ENCODE data around the gene SYTL3. TPM values are rescaled to one million over a fixed set of nuclear protein-coding genes. Genes with fewer than 3 reads are reported as not detected.

SYTL3 gene
- total RNA-seq, 2 donors from 2014 or later: 9.9 to 12.1 TPM

DNA sequence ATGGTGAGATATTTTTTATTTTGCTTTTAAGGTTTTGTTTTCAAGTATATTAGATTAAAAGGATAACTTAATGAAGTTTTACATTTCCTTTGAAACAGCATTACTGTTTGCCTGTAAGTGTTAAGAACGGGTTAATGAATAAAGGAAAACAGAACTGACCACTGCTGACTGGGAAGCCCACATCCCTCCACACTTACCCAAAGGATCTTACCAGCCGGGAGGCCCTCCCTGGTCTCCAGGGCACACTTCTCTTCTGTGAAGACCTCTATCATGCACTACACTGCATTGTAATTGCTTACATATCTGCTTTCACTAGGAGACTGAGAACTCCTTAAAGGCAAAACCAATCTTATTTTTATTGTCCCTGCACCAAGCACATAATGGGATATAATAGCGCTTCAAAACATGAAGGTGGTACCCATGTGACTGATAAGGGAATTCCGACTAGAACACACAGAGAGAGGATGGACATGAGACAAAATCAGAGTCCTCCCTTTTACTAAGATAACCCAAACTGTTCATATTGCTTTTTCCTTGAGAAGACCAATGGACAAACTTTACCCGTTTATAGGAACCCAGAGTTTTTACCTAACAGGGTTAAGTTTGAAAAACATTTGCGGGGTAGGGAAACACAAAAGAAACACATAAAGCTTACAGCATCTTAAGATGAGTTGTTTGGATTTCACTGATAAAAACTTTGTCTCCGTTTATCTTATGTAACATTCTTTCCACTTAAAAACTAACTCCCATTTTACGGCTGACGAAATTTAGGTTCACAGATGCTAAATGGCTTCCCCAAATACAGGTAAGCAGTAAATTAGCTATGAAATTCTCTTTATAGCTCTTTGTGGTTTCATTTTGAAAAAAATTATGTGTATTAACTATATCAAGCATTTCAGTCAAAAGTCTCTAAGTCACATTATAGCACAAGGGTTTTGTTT is 160.6 kb downstream of the SYTL3 start:
- WGBS: 52% methylated on average over 9 of the region's 9 CpGs
- H3K27ac ChIP-seq: peak overlapping the region; percentile 52 to 64
- TF ChIP-seq POLR2A (IDR thresholded peaks at IDR 0.05) (no peak), POLR2AphosphoS5 (IDR thresholded peaks at IDR 0.05) (no peak)
- TF ChIP-seq, protein P1, sequence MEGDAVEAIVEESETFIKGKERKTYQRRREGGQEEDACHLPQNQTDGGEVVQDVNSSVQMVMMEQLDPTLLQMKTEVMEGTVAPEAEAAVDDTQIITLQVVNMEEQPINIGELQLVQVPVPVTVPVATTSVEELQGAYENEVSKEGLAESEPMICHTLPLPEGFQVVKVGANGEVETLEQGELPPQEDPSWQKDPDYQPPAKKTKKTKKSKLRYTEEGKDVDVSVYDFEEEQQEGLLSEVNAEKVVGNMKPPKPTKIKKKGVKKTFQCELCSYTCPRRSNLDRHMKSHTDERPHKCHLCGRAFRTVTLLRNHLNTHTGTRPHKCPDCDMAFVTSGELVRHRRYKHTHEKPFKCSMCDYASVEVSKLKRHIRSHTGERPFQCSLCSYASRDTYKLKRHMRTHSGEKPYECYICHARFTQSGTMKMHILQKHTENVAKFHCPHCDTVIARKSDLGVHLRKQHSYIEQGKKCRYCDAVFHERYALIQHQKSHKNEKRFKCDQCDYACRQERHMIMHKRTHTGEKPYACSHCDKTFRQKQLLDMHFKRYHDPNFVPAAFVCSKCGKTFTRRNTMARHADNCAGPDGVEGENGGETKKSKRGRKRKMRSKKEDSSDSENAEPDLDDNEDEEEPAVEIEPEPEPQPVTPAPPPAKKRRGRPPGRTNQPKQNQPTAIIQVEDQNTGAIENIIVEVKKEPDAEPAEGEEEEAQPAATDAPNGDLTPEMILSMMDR (IDR thresholded peaks at IDR 0.05): no peak

DNA sequence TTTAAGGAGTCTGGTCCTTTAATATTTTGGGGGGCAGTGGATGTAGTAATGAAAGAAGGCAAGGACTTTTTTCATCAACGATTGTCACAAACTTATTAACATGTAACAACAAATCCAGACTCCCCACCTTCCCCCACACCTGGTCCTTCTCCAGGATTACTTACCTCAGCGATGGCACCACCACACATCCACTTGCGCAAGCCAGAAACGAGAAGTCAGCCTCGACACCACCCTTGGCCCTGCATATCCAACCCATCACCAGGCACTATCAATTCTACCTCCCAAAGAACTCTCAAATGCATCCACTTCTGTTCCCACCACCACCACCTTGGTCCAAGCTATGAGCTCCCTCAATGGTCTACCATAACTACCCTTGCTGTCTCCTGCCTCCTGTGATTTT is 162.8 kb downstream of the SYTL3 start:
- TF ChIP-seq POLR2A (IDR thresholded peaks at IDR 0.05) (no peak), POLR2AphosphoS5 (IDR thresholded peaks at IDR 0.05) (no peak)
- TF ChIP-seq, protein P1 (IDR thresholded peaks at IDR 0.05): no peak
- Histone ChIP-seq H3K4me3 (no peak overlapping the region), H3K27me3 (replicated peaks; ENCODE audit: insufficient read depth) (no peaks in the 10 kb centered on the region), H3K27ac (peak overlapping the region in 1 of 2 donors; percentile 7), H3K36me3 (no peaks in the 10 kb centered on the region), H3K4me1 (replicated peaks) (peaks cover 42% of the 10 kb centered on the region), H3K9me3 (no peaks in the 10 kb centered on the region)
- 72% methylated on average over 5 of the region's 5 CpGs for WGBS
- intact Hi-C loops (cut with DNase I): no loop called here
- DNase-seq (ENCODE audit: low spot score): no peak

More for the DNA sequence above, 160.6 kb downstream of the SYTL3 start:
- Histone ChIP-seq H3K36me3 (no peaks in the 10 kb centered on the region), H3K4me1 (replicated peaks) (peaks cover 45% of the 10 kb centered on the region), H3K4me3 (no peak overlapping the region), H3K27me3 (replicated peaks; ENCODE audit: insufficient read depth) (no peaks in the 10 kb centered on the region), H3K9me3 (no peaks in the 10 kb centered on the region)
- DNase-seq (ENCODE audit: low spot score): no peak
- intact Hi-C loops (cut with DNase I): loop anchor here (2.0 kb wide), 1 partner anchor 102 kb away; no protein-coding TSS in a partner anchor

DNA sequence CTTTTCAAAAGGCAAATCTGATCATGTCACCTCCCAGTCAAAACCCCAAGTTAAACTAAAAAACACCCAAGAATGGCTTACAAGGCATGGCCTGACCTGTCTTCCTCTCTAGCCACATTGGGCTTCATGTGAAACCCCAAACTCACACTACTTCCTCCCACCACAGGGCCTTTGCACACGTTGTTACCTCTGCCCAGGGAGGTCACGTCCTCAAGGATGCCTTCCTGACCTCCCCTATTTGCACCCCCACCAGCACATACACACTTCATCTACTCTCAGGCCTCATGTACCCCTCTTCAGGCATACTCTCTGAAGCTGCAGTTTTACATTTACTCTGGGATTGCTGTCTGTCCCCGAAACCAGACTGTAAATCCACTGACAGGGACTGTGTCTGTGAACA is 163.2 kb downstream of the SYTL3 start:
- peak overlapping the region in 1 of 2 donors; percentile 7 for H3K27ac ChIP-seq
- H3K9me3 ChIP-seq: no peaks in the 10 kb centered on the region
- TF ChIP-seq POLR2A (IDR thresholded peaks at IDR 0.05): no peak
- TF ChIP-seq, protein P1 (IDR thresholded peaks at IDR 0.05): no peak
- TF ChIP-seq POLR2AphosphoS5 (IDR thresholded peaks at IDR 0.05): no peak
- intact Hi-C loops (cut with DNase I): no loop called here
- H3K27me3 ChIP-seq (replicated peaks; ENCODE audit: insufficient read depth): no peaks in the 10 kb centered on the region
- H3K4me3 ChIP-seq: no peak overlapping the region
- peaks cover 41% of the 10 kb centered on the region for H3K4me1 ChIP-seq (replicated peaks)
- WGBS: 88% methylated on average over 3 of the region's 3 CpGs
- DNase-seq (ENCODE audit: low spot score): no peak
- no peaks in the 10 kb centered on the region for H3K36me3 ChIP-seq

Small RNA genes within 50 kb of the gene (microRNA-seq; reads per million reads assigned to microRNA genes)
- gene MIR3918 (0.42 reads per million), gene MIR7161 (not detected)

Small RNA genes within 50 kb of the gene (small RNA-seq; reads per million reads assigned to genes)
- gene MIR3918: 0 reads per million in 2 donors
- gene MIR7161: 0 reads per million in 2 donors

Other genes with a start within 250 kb of the SYTL3 start
- 10 to 100 TPM; 26.0 to 67.9 TPM for gene TMEM181, start 90.0 kb upstream of the SYTL3 start, total RNA-seq
- gene DYNLT1, start 5.3 kb upstream of the SYTL3 start, total RNA-seq: 100 to 1,000 TPM in 1 of 2 donors, 10 to 100 TPM in 1; 95.9 to 138 TPM
- 100 to 1,000 TPM; 118 to 222 TPM for gene EZR, start 169.3 kb downstream of the SYTL3 start, total RNA-seq

Data from prostate gland (tissue), 2 donors.